Stomach (tissue), 9 donors: ENCODE measurements around the gene CNTN4. TPM values are rescaled to one million over a fixed set of nuclear protein-coding genes. Genes with fewer than 3 reads are reported as not detected.

Source experiments
- DNase-seq, 2 donors: peaks; one replicate each; pipeline versions ENCODE4 v3.0.0 to v3.0.0-alpha.2; 2013 to 2019
- H3K27ac ChIP-seq, 5 donors: fragments of 200-600 bp in 4 of 5; sonication (generic) in 4 of 5; one replicate each; pipeline ENCODE4 v1.5.1; 2013 to 2019; ENCODE audit warnings: mild to moderate bottlenecking in 1 of 5, moderate library complexity in 1 of 5
- H3K27me3 ChIP-seq, 3 donors: fragments of 200-600 bp; sonication (generic); one replicate each; pipeline ENCODE4 v1.5.1; 2017 to 2019; ENCODE audit warnings: mixed run types in 1 of 3
- H3K36me3 ChIP-seq, 4 donors: fragments of 200-600 bp; sonication (generic); 1 replicate in 3 of 4; 2 replicates in 1 of 4; pipeline ENCODE4 v1.5.1; 2016 to 2019
- H3K4me1 ChIP-seq, 4 donors: fragments of 200-600 bp; sonication (generic); one replicate each; pipeline ENCODE4 v1.5.1; 2016 to 2019
- H3K4me3 ChIP-seq, 4 donors: fragments of 200-600 bp; sonication (generic) in 3 of 4; one replicate each; pipeline ENCODE4 v1.5.1; 2016 to 2019; ENCODE audit warnings: mild to moderate bottlenecking in 1 of 4
- H3K9me3 ChIP-seq, 4 donors: fragments of 200-600 bp; sonication (generic); one replicate each; pipeline ENCODE4 v1.5.1; 2016 to 2019
- EP300 ChIP-seq: sonication (generic); formaldehyde crosslinking; IDR thresholded peaks from one replicate; pipeline ENCODE4 v1.6.1; 2017; ENCODE audit warnings: antibody characterized with exemption
- POLR2A ChIP-seq, 4 donors: fragments of 450-650 bp; IDR thresholded peaks; one replicate each; pipeline ENCODE4 v1.6.1; 2016; ENCODE audit warnings: antibody characterized with exemption in 4 of 4, control low read depth in 2 of 4, mild to moderate bottlenecking in 1 of 4, moderate library complexity in 1 of 4
- POLR2AphosphoS5 ChIP-seq, 3 donors: sonication (generic); formaldehyde crosslinking; IDR thresholded peaks; one replicate each; pipeline ENCODE4 v1.6.1; 2016; ENCODE audit warnings: antibody characterized with exemption in 3 of 3
- WGBS, 5 donors: extraction: QIAGEN DNeasy Blood & Tissue Kit in 3 of 5; methylation state at CpG; one replicate each; pipeline versions ENCODE4 v1.1.5 to v1.1.7; 2013 to 2018; 5-methylcytosine and 5-hydroxymethylcytosine counted together
- intact Hi-C: fragments of 100-400 bp; cut with DNase I; formaldehyde crosslinking; loops from one replicate; pipeline ENCODE4 v1.15.1; 2023; ENCODE audit warnings: low total_unique reads
- polyA plus RNA-seq, 3 donors: library from polyadenylated mRNA; stranded (reverse); fragments of 200-250 nt; gene quantifications; one replicate each; pipeline ENCODE4 v1.2.3, GENCODE V29; 2013
- total RNA-seq, 5 donors: library from RNA; depleted of rRNA; stranded (reverse); fragments of >200 nt; gene quantifications; one replicate each; pipeline versions ENCODE4 v1.1.0 to v1.2.3, GENCODE V29; 2014 to 2016
- TF ChIP-seq, protein P1 (sequence below), 7 experiments: fragments of 450-650 bp in 4 of 7; fragments of 200-600 bp in 3 of 7; sonication (generic) in 3 of 7; IDR thresholded peaks; one replicate each; pipeline ENCODE4 v1.5.1; 2016 to 2019; ENCODE audit warnings: antibody characterized with exemption in 7 of 7, control low read depth in 2 of 7, mild to moderate bottlenecking in 1 of 7
- donor health status: healthy with polysubstance abuse.
- donor health status: Bipolar disorder and iron deficiency.
- donor health status: healthy.

The CNTN4 gene
- total and polyA plus RNA-seq, 8 donors: 0.45 to 97.0 (median 5.6) TPM

DNA sequence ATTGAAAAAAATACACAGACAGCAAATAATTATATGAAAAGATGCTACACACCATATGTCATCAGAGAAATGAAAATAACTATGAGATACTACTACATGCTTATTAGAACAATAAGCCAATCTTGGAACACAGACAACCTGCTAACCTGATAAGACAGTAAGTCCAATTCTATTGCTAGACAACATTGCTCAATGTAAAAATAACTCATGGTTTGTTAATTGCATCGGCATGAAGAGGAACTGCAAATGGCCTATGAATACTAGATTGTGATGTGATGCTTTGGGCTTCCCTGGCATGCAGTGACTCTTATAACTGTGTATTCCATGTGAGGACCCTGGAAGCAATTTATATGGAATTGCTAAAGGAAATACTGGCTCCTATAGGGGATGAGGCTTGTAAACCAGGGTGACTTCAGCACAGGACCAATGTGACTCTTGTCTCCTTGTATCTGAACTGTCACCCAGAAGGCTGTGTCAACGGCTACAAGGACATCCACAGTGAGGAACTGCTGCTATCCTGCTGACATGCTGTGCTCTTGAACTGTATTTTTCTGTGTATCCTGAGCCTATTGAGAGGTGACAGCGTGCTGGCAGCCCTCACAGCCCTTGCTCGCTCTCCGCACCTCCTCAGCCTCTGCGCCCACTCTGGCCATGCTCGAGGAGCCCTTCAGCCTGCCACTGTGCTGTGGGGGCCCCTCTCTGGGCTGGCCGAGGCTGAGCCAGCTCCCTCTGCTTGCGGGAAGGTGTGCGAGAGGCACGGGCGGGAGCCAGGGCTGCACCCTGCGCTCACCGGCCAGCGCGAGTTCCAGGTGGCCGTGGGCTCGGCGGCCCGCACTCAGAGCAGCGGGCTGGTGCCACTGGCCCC lies 385.7 kb downstream of the CNTN4 start:
- no peak for DNase-seq
- intact Hi-C loops: no loop called here
- Histone ChIP-seq H3K36me3 (no peaks in the 10 kb centered on the region), H3K4me3 (no peak overlapping the region), H3K9me3 (peaks cover 0 to 12% (median 7%) of the 10 kb centered on the region in 4 donors), H3K27me3 (no peaks in the 10 kb centered on the region), H3K4me1 (no peaks in the 10 kb centered on the region), H3K27ac (no peak overlapping the region)
- TF ChIP-seq, protein P1, sequence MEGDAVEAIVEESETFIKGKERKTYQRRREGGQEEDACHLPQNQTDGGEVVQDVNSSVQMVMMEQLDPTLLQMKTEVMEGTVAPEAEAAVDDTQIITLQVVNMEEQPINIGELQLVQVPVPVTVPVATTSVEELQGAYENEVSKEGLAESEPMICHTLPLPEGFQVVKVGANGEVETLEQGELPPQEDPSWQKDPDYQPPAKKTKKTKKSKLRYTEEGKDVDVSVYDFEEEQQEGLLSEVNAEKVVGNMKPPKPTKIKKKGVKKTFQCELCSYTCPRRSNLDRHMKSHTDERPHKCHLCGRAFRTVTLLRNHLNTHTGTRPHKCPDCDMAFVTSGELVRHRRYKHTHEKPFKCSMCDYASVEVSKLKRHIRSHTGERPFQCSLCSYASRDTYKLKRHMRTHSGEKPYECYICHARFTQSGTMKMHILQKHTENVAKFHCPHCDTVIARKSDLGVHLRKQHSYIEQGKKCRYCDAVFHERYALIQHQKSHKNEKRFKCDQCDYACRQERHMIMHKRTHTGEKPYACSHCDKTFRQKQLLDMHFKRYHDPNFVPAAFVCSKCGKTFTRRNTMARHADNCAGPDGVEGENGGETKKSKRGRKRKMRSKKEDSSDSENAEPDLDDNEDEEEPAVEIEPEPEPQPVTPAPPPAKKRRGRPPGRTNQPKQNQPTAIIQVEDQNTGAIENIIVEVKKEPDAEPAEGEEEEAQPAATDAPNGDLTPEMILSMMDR (IDR thresholded peaks at IDR 0.05): no peak
- WGBS, 5 donors: 88 to 95% (median 94%) methylated on average over 5 to 21 of the region's 21 CpGs

DNA sequence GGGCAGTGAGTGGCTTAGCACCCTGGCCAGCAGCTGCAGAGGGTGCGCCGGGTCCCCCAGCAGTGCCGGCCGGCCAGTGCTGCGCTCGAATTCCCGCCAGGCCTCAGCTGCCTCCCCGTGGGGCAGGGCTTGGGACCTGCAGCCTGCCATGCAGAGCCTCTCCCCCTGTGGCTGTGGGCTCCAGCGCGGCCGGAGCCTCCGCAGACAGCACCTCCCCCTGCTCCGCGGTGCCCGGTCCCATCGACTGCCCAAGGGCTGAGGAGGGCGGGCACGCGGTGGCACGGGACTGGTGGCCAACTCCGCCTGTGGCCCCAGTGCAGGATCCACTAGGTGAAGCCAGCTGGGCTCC lies 386.3 kb downstream of the CNTN4 start:
- intact Hi-C loops: no loop called here
- no peaks in the 10 kb centered on the region for H3K36me3 ChIP-seq
- no peaks in the 10 kb centered on the region for H3K4me1 ChIP-seq
- H3K27me3 ChIP-seq: no peaks in the 10 kb centered on the region
- 95 to 100% (median 96%) methylated on average over 6 to 21 of the region's 21 CpGs for WGBS, 5 donors
- DNase-seq: no peak
- H3K27ac ChIP-seq: no peak overlapping the region
- no peak for TF ChIP-seq EP300
- H3K9me3 ChIP-seq: peaks cover 0 to 12% (median 7%) of the 10 kb centered on the region in 4 donors
- H3K4me3 ChIP-seq: no peak overlapping the region

DNA sequence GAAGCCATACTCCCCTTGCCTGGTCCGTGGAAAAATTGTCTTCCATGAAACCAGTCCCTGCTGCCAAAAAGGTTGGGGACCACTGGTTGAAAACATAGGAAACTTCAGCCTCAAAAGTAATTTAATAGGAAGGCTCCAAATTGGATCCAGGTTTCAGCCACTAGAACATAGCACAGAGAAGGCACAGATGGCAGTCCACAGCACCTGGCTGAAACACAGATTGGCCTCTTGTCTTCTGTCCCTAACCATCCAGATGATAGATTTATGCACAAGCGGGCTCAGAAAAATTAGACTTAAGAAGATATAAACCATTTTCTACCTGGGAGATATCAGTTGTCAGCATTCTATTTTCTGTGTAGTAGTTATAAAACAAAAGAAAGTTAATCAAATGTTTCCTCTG lies 397.1 kb downstream of the CNTN4 start:
- TF ChIP-seq, protein P1 (IDR thresholded peaks at IDR 0.05): no peak
- TF ChIP-seq POLR2AphosphoS5 (IDR thresholded peaks at IDR 0.05) (no peak), EP300 (no peak), POLR2A (IDR thresholded peaks at IDR 0.05) (no peak)
- 74 to 92% (median 86%) methylated on average over 2 of the region's 2 CpGs for WGBS, 5 donors
- intact Hi-C loops: no loop called here

DNA sequence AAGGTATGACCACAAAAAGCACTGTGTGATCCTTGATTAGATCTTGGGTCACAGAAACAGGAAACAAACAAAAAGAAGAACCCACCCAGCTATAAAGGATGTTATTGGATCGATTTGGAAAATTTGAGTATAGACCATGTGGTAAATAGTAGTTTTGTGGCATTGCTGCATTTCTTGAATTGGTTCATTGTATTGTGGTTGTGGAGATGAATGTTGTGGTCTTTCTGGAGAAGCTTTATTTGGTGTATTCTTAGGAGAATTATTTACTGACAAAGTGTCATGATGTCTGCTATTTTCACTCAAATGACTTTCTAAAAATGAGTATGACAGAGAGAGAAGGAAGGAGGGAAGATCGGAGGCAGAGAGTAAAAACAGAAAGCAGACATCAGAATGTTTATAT lies 406.2 kb downstream of the CNTN4 start:
- intact Hi-C loops: no loop called here
- Histone ChIP-seq H3K4me3 (no peak overlapping the region), H3K27ac (no peak overlapping the region), H3K4me1 (no peaks in the 10 kb centered on the region), H3K9me3 (peaks cover 0 to 5% (median 0%) of the 10 kb centered on the region in 4 donors), H3K27me3 (no peaks in the 10 kb centered on the region), H3K36me3 (no peaks in the 10 kb centered on the region)
- no peak for DNase-seq
- no peak for TF ChIP-seq EP300
- TF ChIP-seq, protein P1 (IDR thresholded peaks at IDR 0.05): no peak
- 48 to 72% (median 61%) methylated on average over 2 of the region's 2 CpGs for WGBS, 5 donors

More for the DNA sequence above, 397.1 kb downstream of the CNTN4 start:
- no peak overlapping the region for H3K4me3 ChIP-seq
- no peak overlapping the region for H3K27ac ChIP-seq
- no peaks in the 10 kb centered on the region for H3K27me3 ChIP-seq
- H3K36me3 ChIP-seq: no peaks in the 10 kb centered on the region
- no peaks in the 10 kb centered on the region for H3K4me1 ChIP-seq
- DNase-seq: no peak
- no peaks in the 10 kb centered on the region for H3K9me3 ChIP-seq

DNA sequence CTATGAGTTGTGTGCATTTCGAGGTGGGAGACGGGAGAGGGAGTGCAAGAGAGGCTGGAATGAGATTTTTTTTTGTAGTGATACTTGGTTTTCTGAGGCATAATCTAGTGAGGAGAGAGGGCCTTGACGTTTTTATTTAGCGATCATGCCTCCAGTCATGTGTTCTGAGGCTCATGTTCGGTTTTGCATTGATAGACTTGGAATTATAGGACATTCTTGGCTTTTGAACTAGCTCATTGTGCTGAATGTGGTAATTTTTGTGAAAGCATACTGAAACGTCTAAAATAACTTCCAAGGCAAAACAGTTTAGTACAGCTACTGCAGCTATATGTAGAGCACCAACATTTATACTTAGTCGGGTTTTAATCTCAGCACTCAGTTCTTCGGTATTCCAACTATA lies 408.1 kb downstream of the CNTN4 start:
- H3K27ac ChIP-seq: no peak overlapping the region
- TF ChIP-seq, protein P1 (IDR thresholded peaks at IDR 0.05): no peak
- TF ChIP-seq POLR2AphosphoS5 (IDR thresholded peaks at IDR 0.05) (no peak), POLR2A (IDR thresholded peaks at IDR 0.05) (no peak), EP300 (no peak)
- no peaks in the 10 kb centered on the region for H3K27me3 ChIP-seq
- no peak for DNase-seq
- H3K36me3 ChIP-seq: no peaks in the 10 kb centered on the region
- peaks cover 0 to 5% (median 0%) of the 10 kb centered on the region in 4 donors for H3K9me3 ChIP-seq
- 81 to 86% (median 85%) methylated on average over 8 of the region's 8 CpGs for WGBS, 5 donors
- H3K4me1 ChIP-seq: peaks cover 0 to 4% (median 0%) of the 10 kb centered on the region in 4 donors
- H3K4me3 ChIP-seq: no peak overlapping the region
- intact Hi-C loops: no loop called here
